SJSA1 (cell line): ENCODE results near the gene PSMD3. TPM values are rescaled to one million over a fixed set of nuclear protein-coding genes. Genes with fewer than 3 reads are reported as not detected.

Experiments used
- DNase-seq, 2 experiments: peaks; one replicate each; pipeline ENCODE4 v3.0.0-alpha.2; 2015 to 2020; ENCODE audit warnings: low spot score in 2 of 2, low read depth in 1 of 2
- H3K27ac ChIP-seq: fragments of 250-450 bp; sonication (Bioruptor Pico); 2 replicates; pipeline ENCODE4 v1.5.1; 2020; ENCODE audit warnings: mild to moderate bottlenecking, moderate library complexity
- H3K27me3 ChIP-seq: fragments of 250-450 bp; sonication (Bioruptor Pico); replicated peaks from 2 replicates; pipeline ENCODE4 v1.5.1; 2020; ENCODE audit warnings: mild to moderate bottlenecking, moderate library complexity
- H3K36me3 ChIP-seq: fragments of 250-450 bp; sonication (Bioruptor Pico); 2 replicates; pipeline ENCODE4 v1.5.1; 2020; ENCODE audit warnings: mild to moderate bottlenecking
- H3K4me1 ChIP-seq: fragments of 250-450 bp; sonication (Bioruptor Pico); replicated peaks from 2 replicates; pipeline ENCODE4 v1.6.1; 2021; ENCODE audit warnings: mild to moderate bottlenecking
- H3K4me3 ChIP-seq: fragments of 250-450 bp; sonication (Bioruptor Pico); 2 replicates; pipeline ENCODE4 v1.5.1; 2020; ENCODE audit warnings: mild to moderate bottlenecking
- H3K9me3 ChIP-seq: fragments of 250-450 bp; sonication (Bioruptor Pico); replicated peaks from 2 replicates; pipeline ENCODE4 v1.5.1; 2020; ENCODE audit warnings: mild to moderate bottlenecking
- total RNA-seq: library from RNA; depleted of rRNA; stranded (reverse); fragments of >200 nt; shearing (Covaris generic); gene quantifications from 2 replicates; pipeline ENCODE4 v1.2.3, GENCODE V29; 2014

The PSMD3 gene
- total RNA-seq, 1 experiment from 2014 or later = 167 TPM

GRCh38 chr17:39970157-39970692 is 10.4 kb upstream of the PSMD3 start:
- Histone ChIP-seq H3K4me1 (no peaks in the 10 kb centered on the region), H3K4me3 (no peak overlapping the region), H3K36me3 (no peaks in the 10 kb centered on the region), H3K27me3 (peaks cover 11% of the 10 kb centered on the region; the same call in 1 of the 2 replicates), H3K9me3 (no peaks in the 10 kb centered on the region), H3K27ac (no peak overlapping the region)
- DNase-seq = no peak

- no peak overlapping the region for H3K27ac ChIP-seq
- no peak for DNase-seq
- H3K4me1 ChIP-seq = no peaks in the 10 kb centered on the region
- H3K4me3 ChIP-seq = no peak overlapping the region
- H3K9me3 ChIP-seq = no peaks in the 10 kb centered on the region
- peaks cover 4% of the 10 kb centered on the region; the same call in 1 of the 2 replicates for H3K27me3 ChIP-seq
- H3K36me3 ChIP-seq = no peaks in the 10 kb centered on the region
These were observed 9.5 kb upstream of the PSMD3 start for GRCh38 chr17:39971076-39971603.

GRCh38 chr17:39972271-39972670 is 8.3 kb upstream of the PSMD3 start:
- no peak overlapping the region for H3K27ac ChIP-seq
- no peak overlapping the region for H3K4me3 ChIP-seq
- H3K27me3 ChIP-seq = peaks cover 4% of the 10 kb centered on the region; the same call in 1 of the 2 replicates
- no peak for DNase-seq
- H3K9me3 ChIP-seq = no peaks in the 10 kb centered on the region
- no peaks in the 10 kb centered on the region for H3K4me1 ChIP-seq
- no peaks in the 10 kb centered on the region for H3K36me3 ChIP-seq

GRCh38 chr17:39973496-39973895 is 7.1 kb upstream of the PSMD3 start:
- no peak overlapping the region for H3K4me3 ChIP-seq
- peaks cover 4% of the 10 kb centered on the region; the same call in 1 of the 2 replicates for H3K27me3 ChIP-seq
- H3K4me1 ChIP-seq = no peaks in the 10 kb centered on the region
- no peak for DNase-seq
- H3K36me3 ChIP-seq = no peaks in the 10 kb centered on the region
- H3K27ac ChIP-seq = no peak overlapping the region
- no peaks in the 10 kb centered on the region for H3K9me3 ChIP-seq

- Histone ChIP-seq H3K27me3 (peaks cover 4% of the 10 kb centered on the region; the same call in 1 of the 2 replicates), H3K4me1 (peaks cover 5% of the 10 kb centered on the region)
- no peak for DNase-seq
These were observed 6.2 kb upstream of the PSMD3 start for GRCh38 chr17:39974433-39974832.

GRCh38 chr17:39975801-39976200 is 4.8 kb upstream of the PSMD3 start:
- Histone ChIP-seq H3K36me3 (peaks cover 1% of the 10 kb centered on the region), H3K4me3 (no peak overlapping the region), H3K27me3 (peaks cover 4% of the 10 kb centered on the region; the same call in 1 of the 2 replicates), H3K9me3 (no peaks in the 10 kb centered on the region), H3K27ac (no peak overlapping the region), H3K4me1 (peaks cover 11% of the 10 kb centered on the region)
- no peak for DNase-seq

More at GRCh38 chr17:39974433-39974832, 6.2 kb upstream of the PSMD3 start:
- Histone ChIP-seq H3K36me3 (no peaks in the 10 kb centered on the region), H3K4me3 (no peak overlapping the region), H3K9me3 (no peaks in the 10 kb centered on the region), H3K27ac (no peak overlapping the region)

GRCh38 chr17:39979016-39979670 is 1.5 kb upstream of the PSMD3 start:
- Histone ChIP-seq H3K27me3 (no peaks in the 10 kb centered on the region), H3K9me3 (no peaks in the 10 kb centered on the region), H3K4me3 (no peak overlapping the region), H3K36me3 (peaks cover 14% of the 10 kb centered on the region), H3K27ac (no peak overlapping the region), H3K4me1 (peaks cover 18% of the 10 kb centered on the region)
- DNase-seq = peak; percentile 57 to 74

- H3K4me1 ChIP-seq = peaks cover 18% of the 10 kb centered on the region
- H3K36me3 ChIP-seq = peaks cover 21% of the 10 kb centered on the region
- no peaks in the 10 kb centered on the region for H3K27me3 ChIP-seq
- H3K9me3 ChIP-seq = no peaks in the 10 kb centered on the region
- peak overlapping the region; percentile 19; the same call in 1 of the 2 replicates for H3K27ac ChIP-seq
- no peak for DNase-seq
- peak overlapping the region; percentile 73 for H3K4me3 ChIP-seq
These were observed 685 bp upstream of the PSMD3 start for GRCh38 chr17:39979893-39980350.

- DNase-seq = peak in 1 of 2 experiments; percentile 6
These were observed 667 bp downstream of the PSMD3 start for GRCh38 chr17:39981207-39981741.

GRCh38 chr17:39981766-39982375 is 1.3 kb downstream of the PSMD3 start:
- peaks cover 41% of the 10 kb centered on the region for H3K36me3 ChIP-seq
- peak overlapping the region; percentile 73 for H3K4me3 ChIP-seq
- H3K9me3 ChIP-seq = no peaks in the 10 kb centered on the region
- DNase-seq = no peak
- H3K27me3 ChIP-seq = no peaks in the 10 kb centered on the region
- peaks cover 18% of the 10 kb centered on the region for H3K4me1 ChIP-seq
- H3K27ac ChIP-seq = peak overlapping the region; percentile 5; the same call in 1 of the 2 replicates

More at GRCh38 chr17:39981207-39981741, 667 bp downstream of the PSMD3 start:
- Histone ChIP-seq H3K4me3 (peak overlapping the region; percentile 73), H3K36me3 (peaks cover 35% of the 10 kb centered on the region), H3K27me3 (no peaks in the 10 kb centered on the region), H3K4me1 (peaks cover 18% of the 10 kb centered on the region), H3K9me3 (no peaks in the 10 kb centered on the region), H3K27ac (peak overlapping the region; percentile 74)

GRCh38 chr17:39988206-39988810 is 7.7 kb downstream of the PSMD3 start:
- no peaks in the 10 kb centered on the region for H3K9me3 ChIP-seq
- no peaks in the 10 kb centered on the region for H3K4me1 ChIP-seq
- peaks cover 95% of the 10 kb centered on the region for H3K36me3 ChIP-seq
- no peak overlapping the region for H3K4me3 ChIP-seq
- no peaks in the 10 kb centered on the region for H3K27me3 ChIP-seq
- no peak overlapping the region for H3K27ac ChIP-seq
- no peak for DNase-seq

GRCh38 chr17:39994448-39994847 is 13.8 kb downstream of the PSMD3 start:
- H3K27ac ChIP-seq = no peak overlapping the region
- no peak overlapping the region for H3K4me3 ChIP-seq
- H3K4me1 ChIP-seq = no peaks in the 10 kb centered on the region
- H3K36me3 ChIP-seq = peaks cover 87% of the 10 kb centered on the region
- no peak for DNase-seq
- no peaks in the 10 kb centered on the region for H3K9me3 ChIP-seq
- H3K27me3 ChIP-seq = no peaks in the 10 kb centered on the region

GRCh38 chr17:39995438-39995837 is 14.8 kb downstream of the PSMD3 start:
- H3K4me3 ChIP-seq = no peak overlapping the region
- peaks cover 77% of the 10 kb centered on the region for H3K36me3 ChIP-seq
- H3K27ac ChIP-seq = no peak overlapping the region
- no peak for DNase-seq
- H3K27me3 ChIP-seq = no peaks in the 10 kb centered on the region
- no peaks in the 10 kb centered on the region for H3K4me1 ChIP-seq
- no peaks in the 10 kb centered on the region for H3K9me3 ChIP-seq
